ENCODE data around the gene ZNF839. TPM values are rescaled to one million over a fixed set of nuclear protein-coding genes. Genes with fewer than 3 reads are reported as not detected.

The ZNF839 gene
- total and polyA plus RNA-seq, 2 of the 4 experiments (the other 2 are of a cell fraction) = 5.7 to 10.7 TPM

GRCh38 chr14:102333795-102334705 is 14.5 kb downstream of the ZNF839 start:
- Histone ChIP-seq H3K36me3 (ENCODE audit: control insufficient read depth, insufficient read depth, low read length) (peaks cover 19% of the 10 kb centered on the region), H3K9me3 (ENCODE audit: control insufficient read depth, insufficient read depth, low read length) (no peaks in the 10 kb centered on the region), H3K27ac (ENCODE audit: insufficient read depth, low read length) (no peak overlapping the region), H2AK5ac (ENCODE audit: low read depth, low read length) (no peak overlapping the region), H3K14ac (replicated peaks; ENCODE audit: low read depth, low read length) (no peak overlapping the region), H3K27me3 (ENCODE audit: control insufficient read depth, insufficient read depth, low read length) (no peaks in the 10 kb centered on the region), H4K20me1 (ENCODE audit: insufficient read depth, low read length) (no peaks in the 10 kb centered on the region), H2BK20ac (ENCODE audit: low read depth, low read length) (no peak overlapping the region), H3K23ac (ENCODE audit: low read depth, low read length) (no peak overlapping the region), H4K5ac (ENCODE audit: low read depth, low read length) (no peak overlapping the region), H4K91ac (ENCODE audit: insufficient read depth, low read depth, low read length) (no peak overlapping the region), H2BK120ac (ENCODE audit: low read depth, low read length) (no peak overlapping the region), H4K8ac (ENCODE audit: low read depth in 2 of 2, low read length in 2 of 2) (no peak overlapping the region), H3K4me1 (ENCODE audit: control insufficient read depth, insufficient read depth, low read length) (no peaks in the 10 kb centered on the region), H3K9me1 (ENCODE audit: insufficient read depth, low read length) (no peaks in the 10 kb centered on the region), H2AK9ac (replicated peaks; ENCODE audit: low read depth, low read length, poor library complexity) (no peak overlapping the region), H3K9ac (ENCODE audit: low read depth, low read length) (no peak overlapping the region), H3K18ac (ENCODE audit: low read depth, low read length) (no peak overlapping the region), H2BK5ac (ENCODE audit: low read depth, low read length, poor library complexity, severe bottlenecking) (no peak overlapping the region), H3K4me3 (ENCODE audit: insufficient read depth, low read depth, low read length) (no peak overlapping the region), H2AFZ (replicated peaks; ENCODE audit: low read length, poor library complexity) (no peak overlapping the region), H3K4me2 (ENCODE audit: low read depth, low read length) (no peak overlapping the region), H2BK15ac (ENCODE audit: low read depth, low read length) (no peak overlapping the region), H3K56ac (ENCODE audit: extremely low read depth, insufficient read depth, low read length) (no peak overlapping the region), H3K4ac (ENCODE audit: low read depth, low read length) (no peak overlapping the region), H3K79me1 (ENCODE audit: low read depth in 1 of 2, low read length in 2 of 2) (peaks cover 0 to 4% of the 10 kb centered on the region in 2 experiments; a peak in 1 of 4 replicates)
- intact Hi-C loops (cut with micrococcal nuclease) (no loop called here), dilution Hi-C loops (cut with HindIII; ENCODE audit: low sequenced_read_pairs, unreplicated experiment) (no loop called here), in situ Hi-C loops (cut with MboI; ENCODE audit: low sequenced_read_pairs) (no loop called here)
- CTCF ChIA-PET = no interaction called here
- POLR2A ChIA-PET (ENCODE audit: unreplicated experiment) = no interaction called here
- DNase-seq (no peak), ATAC-seq (ENCODE audit: low read depth) (no peak)
- WGBS, 2 experiments (ENCODE audit: extremely low coverage in 2 of 2, insufficient read length in 1 of 2) = 100% methylated on average over 2 of the region's 13 CpGs; no CpG with 5 or more reads in 1 of the 2 experiments
- TF ChIP-seq, protein P1, sequence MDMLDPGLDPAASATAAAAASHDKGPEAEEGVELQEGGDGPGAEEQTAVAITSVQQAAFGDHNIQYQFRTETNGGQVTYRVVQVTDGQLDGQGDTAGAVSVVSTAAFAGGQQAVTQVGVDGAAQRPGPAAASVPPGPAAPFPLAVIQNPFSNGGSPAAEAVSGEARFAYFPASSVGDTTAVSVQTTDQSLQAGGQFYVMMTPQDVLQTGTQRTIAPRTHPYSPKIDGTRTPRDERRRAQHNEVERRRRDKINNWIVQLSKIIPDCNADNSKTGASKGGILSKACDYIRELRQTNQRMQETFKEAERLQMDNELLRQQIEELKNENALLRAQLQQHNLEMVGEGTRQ (IDR thresholded peaks at IDR 0.05; ENCODE audit: low read depth, low read length) = no peak
- TF ChIP-seq, protein P2, sequence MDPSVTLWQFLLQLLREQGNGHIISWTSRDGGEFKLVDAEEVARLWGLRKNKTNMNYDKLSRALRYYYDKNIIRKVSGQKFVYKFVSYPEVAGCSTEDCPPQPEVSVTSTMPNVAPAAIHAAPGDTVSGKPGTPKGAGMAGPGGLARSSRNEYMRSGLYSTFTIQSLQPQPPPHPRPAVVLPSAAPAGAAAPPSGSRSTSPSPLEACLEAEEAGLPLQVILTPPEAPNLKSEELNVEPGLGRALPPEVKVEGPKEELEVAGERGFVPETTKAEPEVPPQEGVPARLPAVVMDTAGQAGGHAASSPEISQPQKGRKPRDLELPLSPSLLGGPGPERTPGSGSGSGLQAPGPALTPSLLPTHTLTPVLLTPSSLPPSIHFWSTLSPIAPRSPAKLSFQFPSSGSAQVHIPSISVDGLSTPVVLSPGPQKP (IDR thresholded peaks at IDR 0.05; ENCODE audit: borderline replicate concordance, low read depth, low read length) = no peak
- TF ChIP-seq SMC3 (IDR thresholded peaks at IDR 0.05; ENCODE audit: low read depth, low read length) = no peak
- TF ChIP-seq RFX5 (IDR thresholded peaks at IDR 0.05; ENCODE audit: low read depth, low read length) = no peak
- TF ChIP-seq RCOR1 (IDR thresholded peaks at IDR 0.05; ENCODE audit: insufficient replicate concordance, low read length) = no peak
- no peak for TF ChIP-seq MAFK (IDR thresholded peaks at IDR 0.05; ENCODE audit: low read depth, low read length)
- no peak for TF ChIP-seq NFE2L2 (IDR thresholded peaks at IDR 0.05; ENCODE audit: low read depth, low read length)
- no peak for TF ChIP-seq CHD1 (IDR thresholded peaks at IDR 0.05; ENCODE audit: low read depth, low read length)
- no peak for TF ChIP-seq POLR2A (IDR thresholded peaks at IDR 0.05; ENCODE audit: low read depth, low read length)
- TF ChIP-seq CEBPB (IDR thresholded peaks at IDR 0.05; ENCODE audit: low read depth, low read length) = no peak
- TF ChIP-seq CTCF (conservative IDR thresholded peaks at IDR 0.05; ENCODE audit: low read depth, low read length) = no peak
- BruUV-seq (replicated peaks) = no TSS peak

All from IMR-90 (cell line).